Activated T-cell treated with anti-CD3 and anti-CD28 coated beads for 48 hours (primary cell): ENCODE measurements around the gene MGAT5.

Experiments used
- DNase-seq: peaks from one replicate; pipeline ENCODE4 v3.0.0-alpha.2; 2020; ENCODE audit warnings: low read depth

Gene MGAT5

GRCh38 chr2:134336921-134337320 is 83.0 kb downstream of the MGAT5 start:
- DNase-seq = no peak

- DNase-seq = no peak
These were observed 83.8 kb downstream of the MGAT5 start for GRCh38 chr2:134337631-134338030.

DNA sequence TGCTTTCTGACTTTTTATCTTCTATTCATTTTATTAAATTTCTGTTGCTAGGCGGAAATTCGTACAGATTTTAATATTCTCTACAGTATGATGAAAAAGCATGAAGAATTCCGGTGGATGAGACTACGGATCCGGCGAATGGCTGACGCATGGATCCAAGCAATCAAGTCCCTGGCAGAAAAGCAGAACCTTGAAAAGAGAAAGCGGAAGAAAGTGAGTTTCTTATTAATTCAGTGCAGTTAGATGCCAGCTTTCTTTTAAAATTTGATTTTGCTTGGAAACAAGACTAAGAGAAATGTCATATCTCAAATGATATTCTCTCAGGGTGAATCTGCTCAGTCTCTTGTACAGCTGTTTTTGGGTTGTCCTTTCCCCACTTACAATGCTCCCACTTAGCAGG is 84.3 kb downstream of the MGAT5 start:
- DNase-seq = no peak

- no peak for DNase-seq
These were observed 87.6 kb downstream of the MGAT5 start for GRCh38 chr2:134341476-134341875.

GRCh38 chr2:134344954-134345697 is 91.3 kb downstream of the MGAT5 start:
- no peak for DNase-seq

DNA sequence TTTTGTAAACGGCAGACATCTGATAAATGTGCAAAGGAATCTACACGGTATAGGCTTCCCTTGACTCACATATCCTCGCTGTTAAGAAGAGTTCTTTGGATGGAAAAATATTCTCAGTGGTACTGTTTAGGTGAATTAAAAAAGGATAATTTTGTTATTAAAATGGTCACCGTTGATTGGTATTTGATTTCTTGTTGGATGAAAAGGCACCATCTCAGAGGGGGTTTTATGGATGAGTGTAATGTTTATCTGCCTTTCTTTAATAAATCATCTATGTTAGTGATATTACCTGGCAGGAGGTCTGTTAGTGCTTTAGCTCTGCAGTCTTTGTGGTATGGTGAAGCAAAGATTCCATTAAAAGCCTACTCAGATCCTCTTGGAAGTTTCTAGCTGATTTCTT is 92.3 kb downstream of the MGAT5 start:
- no peak for DNase-seq

DNA sequence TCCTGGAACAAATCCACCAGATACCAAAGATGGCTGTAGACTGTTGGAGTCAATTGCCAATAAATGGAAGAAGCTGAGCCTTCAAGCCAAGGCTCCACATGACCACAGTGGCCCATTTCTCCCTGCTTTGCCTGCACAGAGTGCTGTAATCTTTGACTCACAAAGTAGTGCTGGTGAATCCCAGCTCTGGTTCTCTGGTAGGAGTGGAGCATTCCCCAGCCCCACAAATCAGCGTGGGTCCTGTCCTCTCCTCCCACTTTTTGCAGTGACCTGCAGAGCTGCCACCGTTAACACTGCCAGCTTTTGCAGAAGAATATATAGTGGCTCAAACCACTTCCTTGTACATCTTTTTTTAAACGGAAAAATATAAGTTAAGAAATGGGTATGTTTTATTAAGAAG is 93.9 kb downstream of the MGAT5 start:
- DNase-seq = no peak

DNA sequence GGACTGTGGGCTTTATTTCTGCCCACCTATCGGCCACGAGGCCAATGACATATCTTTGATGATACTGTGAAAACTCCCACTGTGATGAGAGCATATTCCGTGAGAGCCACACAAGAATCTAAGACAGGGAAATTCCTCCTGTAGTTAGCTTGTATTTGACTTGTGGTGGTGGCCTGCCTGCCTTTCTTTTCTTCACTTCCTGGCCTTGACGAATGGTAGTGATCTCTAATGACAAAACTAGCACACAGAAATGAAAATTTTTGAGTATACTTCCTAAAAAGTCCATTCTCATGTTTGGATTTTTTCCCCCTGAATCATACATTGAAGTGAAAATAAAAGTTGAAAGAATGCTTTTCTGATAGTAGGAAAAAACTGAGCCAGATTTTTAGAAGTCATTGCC is 94.4 kb downstream of the MGAT5 start:
- DNase-seq = no peak

DNA sequence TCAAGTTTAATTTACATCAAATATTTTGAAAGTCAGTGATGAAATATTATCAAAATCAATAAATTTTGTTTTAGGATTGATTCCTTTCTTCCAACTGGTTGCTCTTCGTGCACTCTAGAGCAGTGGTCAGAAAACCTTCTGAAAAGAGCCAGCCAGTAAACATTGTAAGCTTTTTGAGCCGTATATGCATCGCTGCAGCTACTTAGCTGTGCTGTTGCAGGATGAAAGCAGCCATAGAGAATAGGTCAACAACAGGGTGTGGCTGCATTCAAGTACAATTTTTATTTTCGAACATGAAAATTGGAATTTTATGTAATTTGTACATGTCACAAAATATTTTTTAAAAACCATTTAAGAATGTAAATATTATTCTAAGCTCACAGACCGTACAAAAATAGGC is 94.9 kb downstream of the MGAT5 start:
- DNase-seq = no peak

- DNase-seq = no peak
These were observed 97.1 kb downstream of the MGAT5 start for GRCh38 chr2:134351016-134351415.

- no peak for DNase-seq
These were observed 98.0 kb downstream of the MGAT5 start for GRCh38 chr2:134351899-134352298.

DNA sequence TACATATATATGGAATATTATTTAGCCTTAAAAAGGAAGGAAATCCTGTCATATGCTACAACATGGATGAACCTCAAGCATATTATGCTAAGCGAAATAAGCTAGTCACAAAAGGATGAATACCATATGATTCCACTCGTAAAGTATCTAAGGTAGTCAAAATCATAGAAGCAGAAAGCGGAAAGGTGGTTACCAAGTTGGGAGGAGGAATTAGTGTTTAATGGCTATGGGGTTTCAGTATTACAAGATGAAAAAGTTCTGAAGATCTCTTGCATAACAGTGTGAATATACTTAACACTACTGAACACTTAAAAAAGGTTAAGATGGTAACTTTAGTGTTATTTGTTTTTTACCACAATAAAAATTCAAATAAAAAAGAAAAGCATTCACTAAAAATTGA is 99.0 kb downstream of the MGAT5 start:
- no peak for DNase-seq

GRCh38 chr2:134354611-134355010 is 100.7 kb downstream of the MGAT5 start:
- no peak for DNase-seq

- DNase-seq = no peak
These were observed 103.9 kb downstream of the MGAT5 start for GRCh38 chr2:134357814-134358213.

- DNase-seq = no peak
These were observed 105.7 kb downstream of the MGAT5 start for GRCh38 chr2:134359367-134360081.

DNA sequence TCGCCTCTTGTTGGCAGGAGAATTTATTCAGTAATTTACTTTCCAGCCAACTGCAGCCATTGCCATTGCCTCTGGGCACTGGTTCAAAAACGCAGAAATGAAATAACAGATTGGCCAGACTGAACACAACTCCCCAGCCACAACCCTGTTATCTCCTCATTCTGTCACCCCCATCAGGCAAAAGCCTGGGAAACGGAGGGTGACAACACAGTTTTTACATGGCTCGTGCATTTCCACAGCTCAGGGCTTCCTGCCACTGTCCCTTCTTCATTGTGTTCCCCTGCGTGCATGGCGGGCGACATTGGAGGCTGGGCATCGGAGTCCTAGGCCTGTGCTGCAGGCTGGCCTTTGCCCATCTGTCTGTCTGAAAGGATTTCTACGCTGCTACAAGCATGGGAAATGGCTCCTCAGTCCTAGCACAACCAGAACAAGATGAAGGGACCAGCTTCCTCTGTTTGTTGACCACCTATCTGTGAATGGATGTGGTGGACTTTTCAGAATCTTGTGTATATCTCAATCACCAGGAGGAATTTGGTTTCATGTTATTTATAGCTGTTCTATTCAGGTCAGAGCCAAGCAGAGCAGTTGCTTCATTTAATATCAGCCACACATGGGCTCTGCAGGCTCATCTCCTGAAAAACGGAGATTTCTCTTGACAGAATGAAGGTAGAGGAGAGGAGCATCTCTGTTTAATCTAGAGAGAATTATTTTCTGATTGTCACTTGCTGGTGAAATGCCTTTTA is 107.0 kb downstream of the MGAT5 start:
- no peak for DNase-seq

DNA sequence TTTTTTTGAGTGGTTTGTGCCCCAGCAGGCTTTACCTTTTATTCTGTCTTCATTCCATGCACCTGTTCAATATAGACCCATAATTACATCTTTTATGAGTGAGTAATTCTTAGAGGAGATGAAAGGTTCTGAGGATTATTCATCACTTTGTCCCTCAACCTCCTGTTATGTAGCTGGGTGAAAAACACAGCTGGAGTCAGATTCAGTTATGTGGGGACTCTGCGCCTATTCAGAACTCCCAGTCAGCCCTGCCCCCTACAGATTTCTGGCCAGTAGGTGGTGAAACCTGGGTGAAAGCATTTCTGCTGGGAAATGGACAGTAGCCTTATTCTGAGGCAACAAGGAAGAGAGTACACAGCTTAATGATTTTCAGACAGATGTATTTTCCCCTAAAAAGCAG is 107.8 kb downstream of the MGAT5 start:
- DNase-seq = no peak

DNA sequence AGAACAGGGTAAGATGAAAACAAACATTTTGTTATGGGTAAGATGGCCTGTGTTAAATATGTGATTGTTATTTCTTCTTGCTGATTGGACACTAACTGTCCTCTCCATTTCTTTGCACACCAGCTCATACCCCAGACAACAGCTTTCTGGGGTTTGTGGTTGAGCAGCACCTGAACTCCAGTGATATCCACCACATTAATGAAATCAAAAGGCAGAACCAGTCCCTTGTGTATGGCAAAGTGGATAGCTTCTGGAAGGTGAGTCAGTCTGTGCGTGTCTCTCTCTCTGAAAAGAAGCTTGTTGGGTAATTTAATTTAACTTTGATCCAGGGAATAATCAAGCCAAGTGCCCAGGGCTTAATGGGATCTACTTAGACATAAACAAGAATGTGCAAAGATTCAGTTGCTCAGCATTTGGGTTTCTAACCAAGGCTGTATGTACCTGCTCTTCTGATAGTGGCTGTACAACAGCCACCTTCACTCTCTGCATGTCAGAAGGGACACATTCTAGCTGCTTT is 108.3 kb downstream of the MGAT5 start:
- no peak for DNase-seq

GRCh38 chr2:134362740-134363139 is 108.9 kb downstream of the MGAT5 start:
- no peak for DNase-seq

- no peak for DNase-seq
These were observed 111.5 kb downstream of the MGAT5 start for GRCh38 chr2:134365356-134365755.

DNA sequence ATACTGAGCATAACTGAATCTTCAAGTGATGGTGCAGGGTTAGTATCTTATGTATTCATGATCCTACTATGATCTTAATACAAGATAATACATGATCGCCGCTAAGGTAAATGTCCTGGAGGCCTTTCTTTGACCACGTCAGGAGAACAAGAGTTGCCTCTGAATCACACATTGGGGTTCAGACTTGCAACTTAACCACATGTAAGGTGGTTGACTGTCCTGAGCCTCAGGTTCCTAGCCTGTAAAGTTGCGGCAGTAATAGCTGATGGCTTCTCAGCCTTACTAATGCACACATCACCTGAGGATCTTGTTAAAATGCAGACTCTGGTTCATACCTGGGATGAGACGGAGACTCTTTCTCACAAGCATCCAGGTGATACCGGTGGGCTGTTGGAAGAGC is 112.5 kb downstream of the MGAT5 start:
- DNase-seq = no peak

GRCh38 chr2:134367213-134367612 is 113.3 kb downstream of the MGAT5 start:
- DNase-seq = no peak
